CD4-positive, alpha-beta T cell (primary cell): ENCODE data around the gene SAMD3. TPM values are rescaled to one million over a fixed set of nuclear protein-coding genes. Genes with fewer than 3 reads are reported as not detected.

Experiments used
- ATAC-seq: fragments of 200-7000 bp; cut with Tn5 transposase; one replicate; pipeline ENCODE4 v1.10.0; 2022; ENCODE audit warnings: mild to moderate bottlenecking; ENCODE audit not compliant: poor library complexity
- CTCF ChIA-PET: fragments of 350-600 bp; sonication (Branson Sonifier 250); formaldehyde crosslinking; loops from one replicate; lab custom pipeline; 2021; ENCODE audit warnings: antibody characterized with exemption, inconsistent platforms; lab: Charles Lee
- POLR2A ChIA-PET: fragments of 350-600 bp; sonication (Branson Sonifier 250); formaldehyde crosslinking; loops from one replicate; lab custom pipeline; 2021; ENCODE audit warnings: antibody characterized with exemption, inconsistent platforms; lab: Charles Lee
- DNase-seq, 14 experiments: peaks; one replicate each; pipeline ENCODE4 v3.0.0-alpha.2; 2013 to 2020; ENCODE audit warnings: mixed read lengths in 2 of 14
- H3K27ac ChIP-seq, 2 donors: one replicate each; pipeline versions ENCODE4 v1.5.1 to v1.7.0; 2013; ENCODE audit warnings: low read length in 2 of 2, low read depth in 1 of 2, mild to moderate bottlenecking in 1 of 2
- H3K27me3 ChIP-seq, 2 experiments: 1 replicate in 1 of 2; 2 replicates in 1 of 2; pipeline versions ENCODE4 v1.6.1 to v1.7.0; 2013; ENCODE audit warnings: low read length in 2 of 2, control low read depth in 1 of 2, mild to moderate bottlenecking in 1 of 2, moderate library complexity in 1 of 2; ENCODE audit not compliant: insufficient read depth in 2 of 2, control insufficient read depth in 1 of 2
- H3K36me3 ChIP-seq: one replicate; pipeline ENCODE4 v1.6.1; 2013; ENCODE audit warnings: low read length, control low read depth; ENCODE audit not compliant: insufficient read depth
- H3K4me1 ChIP-seq: one replicate; pipeline ENCODE4 v1.6.1; 2013; ENCODE audit warnings: low read length, control low read depth; ENCODE audit not compliant: insufficient read depth
- H3K4me3 ChIP-seq: one replicate; pipeline ENCODE4 v1.5.1; 2013; ENCODE audit warnings: mild to moderate bottlenecking, low read length, moderate library complexity
- H3K9me3 ChIP-seq, 2 experiments: 1 replicate in 1 of 2; 2 replicates in 1 of 2; pipeline versions ENCODE4 v1.6.1 to v1.7.0; 2013; ENCODE audit warnings: low read length in 2 of 2, mild to moderate bottlenecking in 2 of 2, control low read depth in 1 of 2, moderate library complexity in 1 of 2; ENCODE audit not compliant: control insufficient read depth in 1 of 2, insufficient read depth in 1 of 2
- H3K27ac Mint-ChIP-seq: one replicate; pipeline ENCODE4 v1.8.0; 2020; ENCODE audit warnings: mixed read lengths
- H3K27me3 Mint-ChIP-seq: one replicate; pipeline ENCODE4 v1.8.0; 2021; ENCODE audit warnings: mixed read lengths
- H3K36me3 Mint-ChIP-seq: one replicate; pipeline ENCODE4 v1.8.0; 2021; ENCODE audit warnings: low read depth, mixed read lengths
- H3K4me1 Mint-ChIP-seq: one replicate; pipeline ENCODE4 v1.8.0; 2021; ENCODE audit warnings: low read depth, mixed read lengths
- H3K4me3 Mint-ChIP-seq: one replicate; pipeline ENCODE4 v1.8.0; 2020; ENCODE audit warnings: mild to moderate bottlenecking, mixed read lengths
- H3K9me3 Mint-ChIP-seq: one replicate; pipeline ENCODE4 v1.8.0; 2020; ENCODE audit warnings: mixed read lengths
- CTCF ChIP-seq: fragments of 200-600 bp; IDR thresholded peaks from one replicate; pipeline ENCODE4 v1.8.0; 2022; ENCODE audit warnings: antibody characterized with exemption, mild to moderate bottlenecking
- intact Hi-C, 2 experiments: fragments of 100-400 bp; cut with DNase I in 1 of 2; cut with micrococcal nuclease in 1 of 2; formaldehyde crosslinking; loops; one replicate each; pipeline versions ENCODE4 v1.15.1 to v1.9.0; 2023 to 2025; cut with DNase I, micrococcal nuclease
- total RNA-seq, 174 experiments: library from RNA in 2 of 174; stranded (reverse) in 2 of 174; gene quantifications; one replicate each; pipeline ENCODE4 v1.2.3 and lab custom pipeline; 2021 to 2026

Gene SAMD3
- total RNA-seq, 2 experiments from 2014 or later, result 24.3 to 28.7 TPM

- intact Hi-C loops, result no loop called here
- H3K9me3 Mint-ChIP-seq, result peaks cover 4% of the 10 kb centered on the region
- Histone ChIP-seq H3K27me3 (no peaks in the 10 kb centered on the region), H3K4me1 (no peaks in the 10 kb centered on the region), H3K27ac (no peak overlapping the region), H3K36me3 (peaks cover 24% of the 10 kb centered on the region), H3K9me3 (no peaks in the 10 kb centered on the region), H3K4me3 (no peak overlapping the region)
- no peak overlapping the region for H3K4me3 Mint-ChIP-seq
- H3K27ac Mint-ChIP-seq, result no peak overlapping the region
- DNase-seq (no peak), ATAC-seq (no peak)
- ChIA-PET CTCF (no interaction called here), POLR2A (no interaction called here)
- TF ChIP-seq CTCF, result no peak
- peaks cover 82% of the 10 kb centered on the region for H3K36me3 Mint-ChIP-seq
- peaks cover 22% of the 10 kb centered on the region for H3K4me1 Mint-ChIP-seq
- no peaks in the 10 kb centered on the region for H3K27me3 Mint-ChIP-seq
These were observed 111.7 kb downstream of the SAMD3 start for GRCh38 chr6:130111031-130111430.

DNA sequence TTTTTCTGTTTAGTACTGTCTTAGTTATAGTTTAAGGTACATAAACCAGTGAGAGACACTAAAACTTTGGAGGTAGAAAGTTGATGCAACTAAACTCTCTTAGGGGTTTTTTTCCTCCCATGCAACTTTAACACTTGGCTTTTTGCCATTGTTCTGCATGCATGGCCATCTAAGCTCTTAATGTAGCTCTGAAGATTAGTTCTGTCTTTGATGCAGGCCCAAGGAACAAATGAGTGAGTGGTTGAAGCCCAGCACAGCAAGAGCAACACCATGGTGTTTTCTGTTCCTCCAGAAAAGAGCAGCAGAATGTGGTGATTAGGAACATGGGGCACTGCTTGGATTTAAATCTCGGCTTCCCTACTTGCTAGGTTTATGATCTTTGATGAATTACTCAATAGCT, 115.0 kb downstream of the SAMD3 start:
- TF ChIP-seq CTCF, result no peak
- H3K4me3 ChIP-seq, result no peak overlapping the region
- H3K9me3 ChIP-seq, result no peaks in the 10 kb centered on the region
- DNase-seq (no peak), ATAC-seq (no peak)
- no peak overlapping the region for H3K4me3 Mint-ChIP-seq
- no peaks in the 10 kb centered on the region for H3K27me3 Mint-ChIP-seq
- H3K4me1 Mint-ChIP-seq, result peaks cover 22% of the 10 kb centered on the region
- no peak overlapping the region for H3K27ac Mint-ChIP-seq
- peaks cover 86% of the 10 kb centered on the region for H3K36me3 Mint-ChIP-seq
- H3K4me1 ChIP-seq, result no peaks in the 10 kb centered on the region
- H3K9me3 Mint-ChIP-seq, result peaks cover 4% of the 10 kb centered on the region
- H3K27me3 ChIP-seq, result no peaks in the 10 kb centered on the region
- ChIA-PET POLR2A (interaction anchor here (0.6 to 1.2 kb wide), 2 partner anchors 25 to 106 kb away, joined by 3 read pairs; no protein-coding TSS in a partner anchor), CTCF (no interaction called here)
- intact Hi-C loops, result no loop called here
- peaks cover 34% of the 10 kb centered on the region for H3K36me3 ChIP-seq
- H3K27ac ChIP-seq, result no peak overlapping the region

- no peaks in the 10 kb centered on the region for H3K27me3 ChIP-seq
- ATAC-seq (no peak), DNase-seq (no peak)
- peaks cover 40% of the 10 kb centered on the region for H3K36me3 ChIP-seq
- ChIA-PET POLR2A (no interaction called here), CTCF (no interaction called here)
- Mint-ChIP-seq H3K27me3 (no peaks in the 10 kb centered on the region), H3K4me1 (peaks cover 24% of the 10 kb centered on the region), H3K9me3 (peaks cover 4% of the 10 kb centered on the region), H3K4me3 (no peak overlapping the region), H3K27ac (no peak overlapping the region), H3K36me3 (peaks cover 88% of the 10 kb centered on the region)
- H3K4me1 ChIP-seq, result no peaks in the 10 kb centered on the region
- intact Hi-C loops, result no loop called here
- no peak overlapping the region for H3K27ac ChIP-seq
- no peak overlapping the region for H3K4me3 ChIP-seq
- H3K9me3 ChIP-seq, result no peaks in the 10 kb centered on the region
- TF ChIP-seq CTCF, result no peak
These were observed 116.6 kb downstream of the SAMD3 start for GRCh38 chr6:130105996-130106704.
